SH-SY5Y (cell line): ENCODE data around the gene SOX6.

ENCODE experiments used
- GATA2 ChIP-seq: IDR thresholded peaks from 2 replicates; pipeline ENCODE4 v1.6.1; 2011; ENCODE audit warnings: mild to moderate bottlenecking, low read depth, low read length
- GATA3 ChIP-seq: IDR thresholded peaks from 2 replicates; pipeline ENCODE4 v1.6.1; 2011; ENCODE audit warnings: low read depth, mild to moderate bottlenecking, low read length, moderate library complexity

DNA sequence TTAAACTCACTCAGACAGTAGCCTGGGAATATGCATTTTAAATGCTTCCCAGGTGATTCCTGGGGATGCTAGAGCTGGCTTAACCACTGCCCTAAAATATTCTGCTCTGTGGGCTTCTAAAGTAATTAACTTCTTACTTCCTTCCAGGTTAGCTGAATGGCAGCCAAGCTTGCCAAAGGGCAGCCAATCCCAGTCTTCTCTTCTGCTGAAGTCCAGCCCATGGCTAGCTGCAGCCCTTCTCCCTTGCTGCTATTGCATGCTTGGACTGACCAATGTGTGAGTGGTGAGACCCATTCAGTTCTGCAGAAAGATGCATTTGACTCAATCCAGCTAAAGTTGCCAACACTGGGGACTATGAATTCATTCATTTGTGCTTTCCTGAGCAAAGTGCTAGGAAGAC is 411.9 kb downstream of the SOX6 start:
- TF ChIP-seq GATA2 (no peak), GATA3 (no peak)
